ENCODE results near the gene NASP.
"Not testable (repeated sequence)": the region's sequence is repeated elsewhere in the genome, so short reads cannot be mapped to it uniquely, and the experiment has no call there.

Gene NASP

GRCh38 chr1:45586769-45587168 lies 2.9 kb downstream of the NASP start:
- peaks cover 65% of the 10 kb centered on the region for H3K36me3 Mint-ChIP-seq (ENCODE audit: low read depth)
- no peaks in the 10 kb centered on the region for H3K9me3 Mint-ChIP-seq
- DNase-seq: no peak
- H3K4me1 Mint-ChIP-seq (ENCODE audit: low read depth): peaks cover 52% of the 10 kb centered on the region
- peak overlapping the region; percentile 99 for H3K4me3 Mint-ChIP-seq
- H3K27ac Mint-ChIP-seq: peak overlapping the region; percentile 99
- no peaks in the 10 kb centered on the region for H3K27me3 Mint-ChIP-seq

GRCh38 chr1:45589861-45590260 lies 6.0 kb downstream of the NASP start:
- H3K27ac Mint-ChIP-seq: no peak overlapping the region
- no peaks in the 10 kb centered on the region for H3K27me3 Mint-ChIP-seq
- H3K4me1 Mint-ChIP-seq (ENCODE audit: low read depth): peaks cover 54% of the 10 kb centered on the region
- H3K9me3 Mint-ChIP-seq: no peaks in the 10 kb centered on the region
- no peak overlapping the region for H3K4me3 Mint-ChIP-seq
- DNase-seq: no peak
- peaks cover 84% of the 10 kb centered on the region for H3K36me3 Mint-ChIP-seq (ENCODE audit: low read depth)

- Mint-ChIP-seq H3K4me1 (ENCODE audit: low read depth) (peaks cover 48% of the 10 kb centered on the region), H3K27me3 (no peaks in the 10 kb centered on the region), H3K9me3 (no peaks in the 10 kb centered on the region), H3K4me3 (no peak overlapping the region), H3K27ac (peak overlapping the region; percentile 76), H3K36me3 (ENCODE audit: low read depth) (peaks cover 93% of the 10 kb centered on the region)
- no peak for DNase-seq
These were observed 10.6 kb downstream of the NASP start for GRCh38 chr1:45594412-45594811.

- DNase-seq, H3K27me3 Mint-ChIP-seq, H3K4me3 Mint-ChIP-seq, H3K9me3 Mint-ChIP-seq, H3K27ac Mint-ChIP-seq: not testable (repeated sequence)
- H3K36me3 Mint-ChIP-seq (ENCODE audit: low read depth): peaks cover 95% of the 10 kb centered on the region
- H3K4me1 Mint-ChIP-seq (ENCODE audit: low read depth): peaks cover 56% of the 10 kb centered on the region
These were observed 12.9 kb downstream of the NASP start for GRCh38 chr1:45596765-45597164.

GRCh38 chr1:45604239-45604638 lies 20.4 kb downstream of the NASP start:
- DNase-seq: no peak
- Mint-ChIP-seq H3K27ac (no peak overlapping the region), H3K4me1 (ENCODE audit: low read depth) (peaks cover 49% of the 10 kb centered on the region), H3K9me3 (no peaks in the 10 kb centered on the region), H3K4me3 (no peak overlapping the region), H3K27me3 (no peaks in the 10 kb centered on the region), H3K36me3 (ENCODE audit: low read depth) (peaks cover 98% of the 10 kb centered on the region)

- Mint-ChIP-seq H3K27me3 (no peaks in the 10 kb centered on the region), H3K4me1 (ENCODE audit: low read depth) (peaks cover 25% of the 10 kb centered on the region), H3K4me3 (no peak overlapping the region), H3K27ac (peak overlapping the region; percentile 82), H3K36me3 (ENCODE audit: low read depth) (peaks cover 96% of the 10 kb centered on the region), H3K9me3 (no peaks in the 10 kb centered on the region)
- no peak for DNase-seq
These were observed 23.7 kb downstream of the NASP start for GRCh38 chr1:45607404-45608074.

GRCh38 chr1:45608175-45609156 lies 24.6 kb downstream of the NASP start:
- Mint-ChIP-seq H3K27me3 (no peaks in the 10 kb centered on the region), H3K9me3 (no peaks in the 10 kb centered on the region), H3K4me1 (ENCODE audit: low read depth) (peaks cover 25% of the 10 kb centered on the region), H3K27ac (peak overlapping the region; percentile 82), H3K4me3 (no peak overlapping the region), H3K36me3 (ENCODE audit: low read depth) (peaks cover 96% of the 10 kb centered on the region)
- DNase-seq: no peak

GRCh38 chr1:45610589-45611226 lies 26.9 kb downstream of the NASP start:
- Mint-ChIP-seq H3K9me3 (no peaks in the 10 kb centered on the region), H3K36me3 (ENCODE audit: low read depth) (peaks cover 96% of the 10 kb centered on the region), H3K27me3 (no peaks in the 10 kb centered on the region), H3K4me3 (no peak overlapping the region), H3K4me1 (ENCODE audit: low read depth) (peaks cover 19% of the 10 kb centered on the region), H3K27ac (peak overlapping the region; percentile 79)
- DNase-seq: no peak

- peaks cover 96% of the 10 kb centered on the region for H3K36me3 Mint-ChIP-seq (ENCODE audit: low read depth)
- no peaks in the 10 kb centered on the region for H3K9me3 Mint-ChIP-seq
- DNase-seq: no peak
- no peak overlapping the region for H3K4me3 Mint-ChIP-seq
- H3K27ac Mint-ChIP-seq: peak overlapping the region; percentile 52
- peaks cover 5% of the 10 kb centered on the region for H3K4me1 Mint-ChIP-seq (ENCODE audit: low read depth)
- H3K27me3 Mint-ChIP-seq: no peaks in the 10 kb centered on the region
These were observed 29.2 kb downstream of the NASP start for GRCh38 chr1:45612941-45613579.

GRCh38 chr1:45615885-45616284 lies 32.0 kb downstream of the NASP start:
- Mint-ChIP-seq H3K27me3 (no peaks in the 10 kb centered on the region), H3K27ac (peak overlapping the region; percentile 73), H3K36me3 (ENCODE audit: low read depth) (peaks cover 96% of the 10 kb centered on the region), H3K4me3 (no peak overlapping the region), H3K9me3 (no peaks in the 10 kb centered on the region), H3K4me1 (ENCODE audit: low read depth) (peaks cover 5% of the 10 kb centered on the region)
- no peak for DNase-seq

GRCh38 chr1:45617618-45618017 lies 33.8 kb downstream of the NASP start:
- Mint-ChIP-seq H3K27ac (peak overlapping the region; percentile 73), H3K4me3 (no peak overlapping the region), H3K36me3 (ENCODE audit: low read depth) (peaks cover 88% of the 10 kb centered on the region), H3K9me3 (no peaks in the 10 kb centered on the region), H3K4me1 (ENCODE audit: low read depth) (peaks cover 5% of the 10 kb centered on the region), H3K27me3 (no peaks in the 10 kb centered on the region)
- DNase-seq: no peak

- H3K27me3 Mint-ChIP-seq: no peaks in the 10 kb centered on the region
- no peak overlapping the region for H3K4me3 Mint-ChIP-seq
- H3K4me1 Mint-ChIP-seq (ENCODE audit: low read depth): peaks cover 5% of the 10 kb centered on the region
- peak overlapping the region; percentile 87 for H3K27ac Mint-ChIP-seq
- H3K9me3 Mint-ChIP-seq: no peaks in the 10 kb centered on the region
- no peak for DNase-seq
- H3K36me3 Mint-ChIP-seq (ENCODE audit: low read depth): peaks cover 86% of the 10 kb centered on the region
These were observed 35.5 kb downstream of the NASP start for GRCh38 chr1:45619149-45619921.

- DNase-seq: no peak
- Mint-ChIP-seq H3K9me3 (no peaks in the 10 kb centered on the region), H3K36me3 (ENCODE audit: low read depth) (peaks cover 85% of the 10 kb centered on the region), H3K27me3 (no peaks in the 10 kb centered on the region), H3K4me1 (ENCODE audit: low read depth) (peaks cover 5% of the 10 kb centered on the region), H3K4me3 (no peak overlapping the region), H3K27ac (peak overlapping the region; percentile 87)
These were observed 37.0 kb downstream of the NASP start for GRCh38 chr1:45620588-45621500.

All from activated T-cell treated with anti-CD3 and anti-CD28 coated beads, Interleukin-2, amount 50 U/mL, for 24 hours (primary cell).